ENCODE data around the gene BTBD2. TPM values are rescaled to one million over a fixed set of nuclear protein-coding genes. Genes with fewer than 3 reads are reported as not detected.
A peak's percentile ranks its signal among the peaks of the same experiment; 100 is the strongest.

BTBD2 gene
- total and polyA plus RNA-seq, 2 of the 13 experiments (the other 11 are each of a cell fraction or from before 2014, with no cell fraction given) = 28.1 to 45.3 TPM

DNA sequence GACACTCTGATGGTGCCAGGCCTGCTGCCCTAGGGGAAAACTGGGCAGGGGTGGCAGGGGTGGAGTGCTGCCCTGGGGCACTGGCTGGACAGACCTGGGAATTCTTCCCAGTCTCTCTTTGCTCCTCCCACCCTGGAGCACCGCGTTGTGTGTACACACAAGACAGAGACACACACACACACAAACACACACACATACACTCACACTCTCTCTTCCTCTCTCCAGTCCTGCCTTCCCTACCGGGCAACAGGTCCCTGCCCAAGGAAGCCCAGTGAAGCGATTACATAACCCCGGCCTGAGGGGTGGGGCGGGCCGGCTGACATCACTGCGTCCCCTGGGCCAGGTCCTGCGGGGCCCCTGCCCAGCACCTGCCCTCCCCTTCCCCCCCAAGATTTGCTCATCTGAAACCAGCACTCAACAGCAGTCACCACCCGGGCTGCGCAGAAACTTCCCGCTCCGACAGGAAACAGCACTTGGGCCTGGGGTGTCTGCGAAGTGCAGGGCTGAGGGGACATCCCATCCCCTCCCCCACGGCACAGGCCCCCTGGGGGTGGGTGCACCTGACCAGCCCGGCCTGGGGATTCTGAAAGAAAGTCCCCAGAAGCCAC lies 34.3 kb upstream of the BTBD2 start (continued):
- TF ChIP-seq, protein P1, sequence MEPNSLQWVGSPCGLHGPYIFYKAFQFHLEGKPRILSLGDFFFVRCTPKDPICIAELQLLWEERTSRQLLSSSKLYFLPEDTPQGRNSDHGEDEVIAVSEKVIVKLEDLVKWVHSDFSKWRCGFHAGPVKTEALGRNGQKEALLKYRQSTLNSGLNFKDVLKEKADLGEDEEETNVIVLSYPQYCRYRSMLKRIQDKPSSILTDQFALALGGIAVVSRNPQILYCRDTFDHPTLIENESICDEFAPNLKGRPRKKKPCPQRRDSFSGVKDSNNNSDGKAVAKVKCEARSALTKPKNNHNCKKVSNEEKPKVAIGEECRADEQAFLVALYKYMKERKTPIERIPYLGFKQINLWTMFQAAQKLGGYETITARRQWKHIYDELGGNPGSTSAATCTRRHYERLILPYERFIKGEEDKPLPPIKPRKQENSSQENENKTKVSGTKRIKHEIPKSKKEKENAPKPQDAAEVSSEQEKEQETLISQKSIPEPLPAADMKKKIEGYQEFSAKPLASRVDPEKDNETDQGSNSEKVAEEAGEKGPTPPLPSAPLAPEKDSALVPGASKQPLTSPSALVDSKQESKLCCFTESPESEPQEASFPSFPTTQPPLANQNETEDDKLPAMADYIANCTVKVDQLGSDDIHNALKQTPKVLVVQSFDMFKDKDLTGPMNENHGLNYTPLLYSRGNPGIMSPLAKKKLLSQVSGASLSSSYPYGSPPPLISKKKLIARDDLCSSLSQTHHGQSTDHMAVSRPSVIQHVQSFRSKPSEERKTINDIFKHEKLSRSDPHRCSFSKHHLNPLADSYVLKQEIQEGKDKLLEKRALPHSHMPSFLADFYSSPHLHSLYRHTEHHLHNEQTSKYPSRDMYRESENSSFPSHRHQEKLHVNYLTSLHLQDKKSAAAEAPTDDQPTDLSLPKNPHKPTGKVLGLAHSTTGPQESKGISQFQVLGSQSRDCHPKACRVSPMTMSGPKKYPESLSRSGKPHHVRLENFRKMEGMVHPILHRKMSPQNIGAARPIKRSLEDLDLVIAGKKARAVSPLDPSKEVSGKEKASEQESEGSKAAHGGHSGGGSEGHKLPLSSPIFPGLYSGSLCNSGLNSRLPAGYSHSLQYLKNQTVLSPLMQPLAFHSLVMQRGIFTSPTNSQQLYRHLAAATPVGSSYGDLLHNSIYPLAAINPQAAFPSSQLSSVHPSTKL (CRISPR knock-in tag; IDR thresholded peaks at IDR 0.05) = peak; percentile 16; the same call in 1 of the 2 replicates
- TF ChIP-seq ZNF44 (CRISPR knock-in tag; IDR thresholded peaks at IDR 0.05) (no peak), ZBTB42 (CRISPR knock-in tag; IDR thresholded peaks at IDR 0.05) (no peak), POLR2A (IDR thresholded peaks at IDR 0.05; ENCODE audit: insufficient read depth in 1 of 2, low read depth in 2 of 2, low read length in 2 of 2) (no peak), ZNF790 (CRISPR knock-in tag; IDR thresholded peaks at IDR 0.05; ENCODE audit: borderline replicate concordance) (no peak), ZC3H13 (CRISPR knock-in tag; IDR thresholded peaks at IDR 0.05) (no peak), REPIN1 (CRISPR knock-in tag; IDR thresholded peaks at IDR 0.05; ENCODE audit: borderline replicate concordance, low read depth) (0 out of 2 replicates have a peak, but pooled peaks have one; percentile 51), SKI (IDR thresholded peaks at IDR 0.05; ENCODE audit: partially characterized antibody) (no peak), PHB2 (IDR thresholded peaks at IDR 0.05; ENCODE audit: partially characterized antibody) (no peak), ZNF10 (CRISPR knock-in tag; IDR thresholded peaks at IDR 0.05; ENCODE audit: borderline replicate concordance, low read depth) (no peak), SOX6 (IDR thresholded peaks at IDR 0.05) (no peak), SOX6 (CRISPR knock-in tag; IDR thresholded peaks at IDR 0.05) (peak; percentile 53), RORA (CRISPR knock-in tag; IDR thresholded peaks at IDR 0.05) (no peak), POGZ (CRISPR knock-in tag; IDR thresholded peaks at IDR 0.05) (no peak), GATA4 (IDR thresholded peaks at IDR 0.05; ENCODE audit: borderline replicate concordance, low read depth) (no peak), FOSL2 (CRISPR knock-in tag; IDR thresholded peaks at IDR 0.05) (peak; percentile 60), CREM (IDR thresholded peaks at IDR 0.05) (peak; percentile 26; the same call in 1 of the 2 replicates), CREM (CRISPR knock-in tag; IDR thresholded peaks at IDR 0.05) (no peak)
- TF ChIP-seq, protein P2, sequence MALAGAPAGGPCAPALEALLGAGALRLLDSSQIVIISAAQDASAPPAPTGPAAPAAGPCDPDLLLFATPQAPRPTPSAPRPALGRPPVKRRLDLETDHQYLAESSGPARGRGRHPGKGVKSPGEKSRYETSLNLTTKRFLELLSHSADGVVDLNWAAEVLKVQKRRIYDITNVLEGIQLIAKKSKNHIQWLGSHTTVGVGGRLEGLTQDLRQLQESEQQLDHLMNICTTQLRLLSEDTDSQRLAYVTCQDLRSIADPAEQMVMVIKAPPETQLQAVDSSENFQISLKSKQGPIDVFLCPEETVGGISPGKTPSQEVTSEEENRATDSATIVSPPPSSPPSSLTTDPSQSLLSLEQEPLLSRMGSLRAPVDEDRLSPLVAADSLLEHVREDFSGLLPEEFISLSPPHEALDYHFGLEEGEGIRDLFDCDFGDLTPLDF (CRISPR knock-in tag; IDR thresholded peaks at IDR 0.05) = no peak

All from HepG2 (cell line).